ENCODE results near the gene AURKAIP1. TPM values are rescaled to one million over a fixed set of nuclear protein-coding genes. Genes with fewer than 3 reads are reported as not detected.

AURKAIP1 gene
- total and polyA plus RNA-seq, 3 donors from 2014 or later, result 224 to 328 (median 313) TPM

- DNase-seq, result no peak
- H3K9me3 ChIP-seq, result no peaks in the 10 kb centered on the region
- no peaks in the 10 kb centered on the region for H3K4me1 ChIP-seq
- intact Hi-C loops (cut with DNase I; ENCODE audit: low total_unique reads), result no loop called here
- no peak overlapping the region for H3K4me3 ChIP-seq
- no peak overlapping the region for H3K27ac ChIP-seq
- no peaks in the 10 kb centered on the region for H3K27me3 ChIP-seq
- H3K36me3 ChIP-seq (ENCODE audit: low read depth, missing control alignments), result no peaks in the 10 kb centered on the region
- 81 to 82% methylated on average over 6 to 8 of the region's 8 CpGs for WGBS, 2 donors
- TF ChIP-seq, protein P1, sequence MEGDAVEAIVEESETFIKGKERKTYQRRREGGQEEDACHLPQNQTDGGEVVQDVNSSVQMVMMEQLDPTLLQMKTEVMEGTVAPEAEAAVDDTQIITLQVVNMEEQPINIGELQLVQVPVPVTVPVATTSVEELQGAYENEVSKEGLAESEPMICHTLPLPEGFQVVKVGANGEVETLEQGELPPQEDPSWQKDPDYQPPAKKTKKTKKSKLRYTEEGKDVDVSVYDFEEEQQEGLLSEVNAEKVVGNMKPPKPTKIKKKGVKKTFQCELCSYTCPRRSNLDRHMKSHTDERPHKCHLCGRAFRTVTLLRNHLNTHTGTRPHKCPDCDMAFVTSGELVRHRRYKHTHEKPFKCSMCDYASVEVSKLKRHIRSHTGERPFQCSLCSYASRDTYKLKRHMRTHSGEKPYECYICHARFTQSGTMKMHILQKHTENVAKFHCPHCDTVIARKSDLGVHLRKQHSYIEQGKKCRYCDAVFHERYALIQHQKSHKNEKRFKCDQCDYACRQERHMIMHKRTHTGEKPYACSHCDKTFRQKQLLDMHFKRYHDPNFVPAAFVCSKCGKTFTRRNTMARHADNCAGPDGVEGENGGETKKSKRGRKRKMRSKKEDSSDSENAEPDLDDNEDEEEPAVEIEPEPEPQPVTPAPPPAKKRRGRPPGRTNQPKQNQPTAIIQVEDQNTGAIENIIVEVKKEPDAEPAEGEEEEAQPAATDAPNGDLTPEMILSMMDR (IDR thresholded peaks at IDR 0.05), result no peak
- TF ChIP-seq POLR2A (IDR thresholded peaks at IDR 0.05), result no peak
Measured at GRCh38 chr1:1381294-1381693, 6.3 kb upstream of the AURKAIP1 start.

GRCh38 chr1:1380860-1381259 is 5.9 kb upstream of the AURKAIP1 start:
- no peak overlapping the region for H3K4me3 ChIP-seq
- TF ChIP-seq, protein P1 (IDR thresholded peaks at IDR 0.05), result no peak
- TF ChIP-seq POLR2A (IDR thresholded peaks at IDR 0.05), result no peak
- H3K36me3 ChIP-seq (ENCODE audit: low read depth, missing control alignments), result no peaks in the 10 kb centered on the region
- no peaks in the 10 kb centered on the region for H3K27me3 ChIP-seq
- peaks cover 4% of the 10 kb centered on the region for H3K4me1 ChIP-seq
- DNase-seq, result no peak
- intact Hi-C loops (cut with DNase I; ENCODE audit: low total_unique reads), result no loop called here
- 92 to 98% methylated on average over 11 to 16 of the region's 16 CpGs for WGBS, 2 donors
- no peak overlapping the region for H3K27ac ChIP-seq
- H3K9me3 ChIP-seq, result no peaks in the 10 kb centered on the region

DNA sequence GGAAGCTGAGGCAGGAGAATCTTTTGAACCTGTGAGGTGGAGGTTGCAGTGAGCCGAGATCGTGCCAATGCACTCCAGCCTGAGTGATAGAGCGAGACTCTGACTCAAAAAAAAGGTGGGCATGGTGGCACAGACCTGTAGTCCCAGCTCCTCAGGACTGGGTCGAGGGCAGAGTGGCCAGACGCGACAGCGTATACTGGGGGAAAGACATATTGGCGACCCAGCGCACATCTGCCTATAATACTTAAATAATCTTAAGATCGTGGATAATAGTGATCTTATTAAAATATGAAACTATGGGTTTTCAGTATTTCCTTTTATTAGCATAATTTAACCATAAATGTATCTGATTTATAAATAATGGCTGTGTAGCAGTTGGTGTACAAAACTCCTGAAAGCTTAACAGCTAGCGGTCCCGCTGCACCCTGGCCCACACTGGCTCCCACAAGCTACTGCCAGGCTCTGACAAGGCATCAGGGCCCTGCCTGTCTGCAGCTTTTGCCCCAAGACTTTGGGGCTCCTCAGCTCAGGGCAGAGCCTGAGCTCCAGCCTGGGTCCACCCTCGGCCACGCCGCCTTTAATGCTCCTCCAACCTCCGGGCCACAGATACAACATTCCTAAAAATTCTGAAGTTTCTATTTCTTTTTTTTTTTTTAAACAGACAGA is 2.7 kb upstream of the AURKAIP1 start:
- intact Hi-C loops (cut with DNase I; ENCODE audit: low total_unique reads), result no loop called here
- Histone ChIP-seq H3K36me3 (ENCODE audit: low read depth, missing control alignments) (no peaks in the 10 kb centered on the region), H3K27me3 (no peaks in the 10 kb centered on the region), H3K4me3 (no peak overlapping the region), H3K27ac (no peak overlapping the region), H3K9me3 (no peaks in the 10 kb centered on the region), H3K4me1 (peaks cover 17% of the 10 kb centered on the region)
- 94 to 95% methylated on average over 16 of the region's 16 CpGs for WGBS, 2 donors
- DNase-seq, result no peak
- no peak for TF ChIP-seq POLR2A (IDR thresholded peaks at IDR 0.05)
- TF ChIP-seq, protein P1 (IDR thresholded peaks at IDR 0.05), result no peak

DNA sequence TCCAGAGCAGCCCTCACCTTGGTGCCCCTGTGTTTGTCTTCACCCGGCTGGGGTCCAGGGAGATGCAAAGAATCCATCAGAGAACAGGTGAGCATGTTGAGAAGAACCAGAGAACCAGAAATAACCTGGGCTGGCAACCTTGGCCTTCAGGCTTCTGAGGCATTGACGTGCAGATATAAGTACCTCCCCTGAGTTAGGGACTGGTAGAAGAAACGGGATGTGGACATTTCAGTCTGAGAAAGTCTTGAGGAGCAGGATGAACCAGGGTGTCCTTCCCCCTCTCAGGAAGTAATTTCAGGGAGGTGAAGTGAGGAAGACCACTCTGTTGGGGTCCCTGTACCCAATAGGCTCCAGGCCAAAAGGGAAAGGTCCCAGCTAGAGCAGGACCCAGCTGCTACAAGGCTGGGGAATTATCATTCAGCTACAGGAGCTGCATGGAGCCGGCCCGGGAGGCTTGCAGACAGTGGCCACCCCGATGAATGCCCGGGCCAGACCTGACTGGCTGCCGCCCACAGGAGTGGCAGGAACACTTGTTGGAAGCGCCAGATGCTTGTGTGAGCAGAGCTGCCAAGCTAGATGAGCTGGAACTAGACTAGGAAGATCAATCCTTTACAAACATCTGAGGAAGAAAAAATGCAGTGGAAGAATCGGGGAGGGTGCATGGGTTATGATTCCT is 1.7 kb upstream of the AURKAIP1 start:
- no peaks in the 10 kb centered on the region for H3K27me3 ChIP-seq
- TF ChIP-seq POLR2A (IDR thresholded peaks at IDR 0.05), result no peak
- TF ChIP-seq, protein P1 (IDR thresholded peaks at IDR 0.05), result no peak
- intact Hi-C loops (cut with DNase I; ENCODE audit: low total_unique reads), result no loop called here
- WGBS, 2 donors, result 87 to 91% methylated on average over 10 of the region's 10 CpGs
- no peaks in the 10 kb centered on the region for H3K9me3 ChIP-seq
- H3K4me3 ChIP-seq, result no peak overlapping the region
- H3K27ac ChIP-seq, result no peak overlapping the region
- no peak for DNase-seq
- peaks cover 24% of the 10 kb centered on the region for H3K4me1 ChIP-seq
- no peaks in the 10 kb centered on the region for H3K36me3 ChIP-seq (ENCODE audit: low read depth, missing control alignments)

- DNase-seq, result no peak
- Histone ChIP-seq H3K27me3 (no peaks in the 10 kb centered on the region), H3K9me3 (no peaks in the 10 kb centered on the region), H3K27ac (peak overlapping the region; percentile 82 to 93), H3K4me1 (peaks cover 28% of the 10 kb centered on the region), H3K4me3 (peak overlapping the region; percentile 91 to 100), H3K36me3 (ENCODE audit: low read depth, missing control alignments) (no peaks in the 10 kb centered on the region)
- 0 to 1% methylated on average over 10 to 24 of the region's 24 CpGs for WGBS, 2 donors
- intact Hi-C loops (cut with DNase I; ENCODE audit: low total_unique reads), result no loop called here
- TF ChIP-seq, protein P1 (IDR thresholded peaks at IDR 0.05), result no peak
- no peak for TF ChIP-seq POLR2A (IDR thresholded peaks at IDR 0.05)
Measured at GRCh38 chr1:1374589-1374928, 448 bp downstream of the AURKAIP1 start.

Measured in testis (tissue), 3 donors.